ENCODE data around the gene GTF2IRD1.
"Not testable (repeated sequence)": the region's sequence is repeated elsewhere in the genome, so short reads cannot be mapped to it uniquely, and the experiment has no call there.

The GTF2IRD1 gene

GRCh38 chr7:74561898-74562613 lies 108.3 kb downstream of the GTF2IRD1 start:
- peak; percentile 42 for DNase-seq (ENCODE audit: low spot score)

DNA sequence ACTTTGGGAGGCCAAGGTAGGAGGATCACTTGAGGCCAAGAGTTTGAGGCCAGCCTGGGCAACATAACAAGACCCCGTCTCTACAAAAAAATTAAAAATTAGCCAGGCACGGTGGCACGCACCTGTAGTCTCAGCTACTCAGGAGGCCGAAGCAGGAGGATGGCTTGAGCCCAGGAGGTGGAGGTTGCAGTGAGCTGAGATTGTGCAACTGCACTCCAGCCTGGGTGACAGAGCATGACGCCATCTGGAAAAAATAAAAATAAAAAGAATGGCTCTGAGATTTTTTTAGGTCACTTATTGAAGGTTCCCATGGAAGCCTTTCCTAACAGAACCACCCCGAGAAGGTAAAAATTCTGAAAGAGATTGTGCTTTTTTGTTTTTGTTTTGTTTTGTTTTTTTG lies 109.9 kb downstream of the GTF2IRD1 start:
- not testable (repeated sequence) for DNase-seq (ENCODE audit: low spot score)

DNA sequence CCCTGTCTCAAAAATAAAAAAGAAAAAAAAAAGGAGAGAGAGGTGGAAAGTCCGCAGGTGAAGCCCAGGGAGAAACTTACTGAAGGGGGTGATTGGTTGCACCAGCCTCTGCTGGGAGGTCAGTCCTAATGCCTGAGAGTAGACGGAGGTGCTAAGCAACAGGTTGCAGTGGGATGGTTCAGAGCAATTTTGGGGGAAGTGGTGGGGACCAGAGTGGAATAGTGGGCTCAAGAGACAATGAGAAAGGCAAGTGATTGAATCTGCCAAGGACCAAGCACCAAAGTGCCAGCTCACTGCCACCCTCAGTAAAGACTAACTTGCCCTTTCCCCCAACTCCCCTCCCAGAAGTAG lies 113.6 kb downstream of the GTF2IRD1 start:
- no peak for DNase-seq (ENCODE audit: low spot score)

DNA sequence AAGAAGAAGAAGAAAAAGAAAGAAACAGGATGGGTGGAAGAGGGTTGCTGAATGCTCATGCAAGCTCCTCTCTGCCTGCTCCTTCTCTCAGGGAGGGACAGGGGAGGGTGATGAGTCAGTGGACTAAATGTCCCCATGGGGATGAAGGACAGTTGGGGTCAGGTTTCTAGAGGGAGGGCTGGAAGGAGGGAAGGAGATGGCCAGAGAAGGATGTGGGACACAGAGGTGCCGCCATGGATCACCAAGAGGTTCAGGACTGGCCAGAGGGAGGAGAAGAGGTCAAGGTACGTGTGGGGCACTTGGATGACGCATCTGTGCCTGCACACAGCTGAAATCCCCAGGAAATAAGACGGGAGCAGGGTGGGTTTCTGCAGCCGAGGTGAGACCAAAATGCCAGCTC lies 115.0 kb downstream of the GTF2IRD1 start:
- peak; percentile 50 for DNase-seq (ENCODE audit: low spot score)

GRCh38 chr7:74569501-74570075 lies 115.9 kb downstream of the GTF2IRD1 start:
- no peak for DNase-seq (ENCODE audit: low spot score)

- no peak for DNase-seq (ENCODE audit: low spot score)
These were observed 116.9 kb downstream of the GTF2IRD1 start for GRCh38 chr7:74570533-74571156.

DNA sequence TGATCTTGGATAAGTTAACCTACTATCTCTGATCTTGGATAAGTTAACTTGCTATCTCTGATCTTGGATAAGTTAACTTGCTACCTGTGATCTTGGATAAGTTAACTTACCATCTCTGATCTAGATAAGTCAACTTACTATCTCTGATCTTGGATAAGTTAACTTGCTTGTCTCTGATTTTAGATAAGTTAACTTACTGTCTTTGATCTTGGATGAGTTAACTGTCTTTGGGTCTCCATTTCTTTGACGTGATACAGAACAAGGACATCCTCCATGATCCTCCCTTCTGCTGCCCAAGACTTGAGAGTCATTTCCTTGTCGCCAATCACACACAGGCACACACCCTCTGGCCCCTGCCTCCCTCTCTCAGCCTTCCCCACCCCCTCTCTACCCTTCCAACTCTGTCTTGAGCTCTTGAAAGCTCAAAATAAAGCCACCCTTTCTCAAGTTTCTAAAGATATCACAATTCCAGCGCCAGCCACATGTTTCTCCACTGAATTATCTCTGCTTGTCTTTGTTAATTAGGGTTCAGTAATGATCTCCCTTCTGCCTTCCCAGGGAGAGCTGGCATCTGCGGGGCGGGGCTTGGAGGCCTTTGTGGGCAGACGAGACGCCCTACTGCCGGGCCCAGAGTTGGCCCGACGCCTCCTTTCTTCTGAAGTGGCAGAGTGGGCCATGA lies 118.7 kb downstream of the GTF2IRD1 start:
- DNase-seq (ENCODE audit: low spot score) = no peak

GRCh38 chr7:74573512-74573911 lies 119.8 kb downstream of the GTF2IRD1 start:
- DNase-seq (ENCODE audit: low spot score) = no peak

- DNase-seq (ENCODE audit: low spot score) = peak; percentile 84
These were observed 121.5 kb downstream of the GTF2IRD1 start for GRCh38 chr7:74575083-74575784.

DNA sequence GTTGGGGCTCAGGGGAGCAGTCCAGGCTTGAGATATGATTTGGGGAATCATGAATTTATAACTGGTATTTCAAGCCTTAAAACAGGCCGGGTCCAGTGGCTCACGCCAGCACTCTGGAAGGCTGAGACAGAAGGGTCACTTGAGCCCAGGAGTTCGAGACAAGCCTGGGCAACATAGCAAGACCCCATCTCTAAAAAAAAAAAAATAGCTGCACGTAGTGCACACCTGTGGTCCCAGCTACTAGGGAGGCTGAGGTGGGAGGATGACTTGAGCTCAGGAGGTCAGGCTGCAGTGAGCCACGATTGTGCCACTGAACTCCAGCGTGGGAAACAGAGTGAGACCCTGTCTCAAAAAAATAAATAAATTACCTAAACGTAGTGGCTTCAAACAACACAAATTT lies 122.1 kb downstream of the GTF2IRD1 start:
- DNase-seq (ENCODE audit: low spot score) = no peak

GRCh38 chr7:74579800-74580685 lies 126.3 kb downstream of the GTF2IRD1 start:
- DNase-seq (ENCODE audit: low spot score) = peak; percentile 58

GRCh38 chr7:74581916-74582440 lies 128.3 kb downstream of the GTF2IRD1 start:
- DNase-seq (ENCODE audit: low spot score) = peak; percentile 40

DNA sequence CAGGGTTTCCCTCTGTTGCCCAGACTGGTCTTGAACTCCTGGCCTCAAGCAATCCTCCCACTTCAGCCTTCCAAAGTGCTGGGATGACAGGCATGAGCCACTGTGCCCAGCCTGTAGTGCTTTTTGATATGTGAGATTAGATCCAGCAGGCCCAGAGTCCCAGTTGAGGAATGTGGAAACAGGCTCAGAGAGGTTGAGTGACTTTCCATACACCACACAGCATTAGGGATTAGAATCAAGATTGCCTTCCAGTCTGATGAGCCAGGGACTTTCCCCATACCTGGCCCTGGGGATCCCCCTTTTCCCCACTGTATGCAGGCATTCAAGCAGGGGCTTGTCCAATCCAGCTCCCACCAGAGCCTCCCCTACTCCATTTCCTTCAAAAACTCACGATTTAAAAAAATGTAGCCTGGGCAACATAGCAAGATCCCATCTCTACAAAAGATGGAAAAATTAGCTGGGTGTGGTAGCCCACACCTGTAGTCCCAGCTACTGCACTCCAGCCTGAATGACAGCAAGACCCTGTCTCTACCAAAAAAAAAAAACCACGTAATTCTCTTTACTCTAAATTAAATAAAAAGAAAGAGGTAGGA lies 128.8 kb downstream of the GTF2IRD1 start:
- no peak for DNase-seq (ENCODE audit: low spot score)

DNA sequence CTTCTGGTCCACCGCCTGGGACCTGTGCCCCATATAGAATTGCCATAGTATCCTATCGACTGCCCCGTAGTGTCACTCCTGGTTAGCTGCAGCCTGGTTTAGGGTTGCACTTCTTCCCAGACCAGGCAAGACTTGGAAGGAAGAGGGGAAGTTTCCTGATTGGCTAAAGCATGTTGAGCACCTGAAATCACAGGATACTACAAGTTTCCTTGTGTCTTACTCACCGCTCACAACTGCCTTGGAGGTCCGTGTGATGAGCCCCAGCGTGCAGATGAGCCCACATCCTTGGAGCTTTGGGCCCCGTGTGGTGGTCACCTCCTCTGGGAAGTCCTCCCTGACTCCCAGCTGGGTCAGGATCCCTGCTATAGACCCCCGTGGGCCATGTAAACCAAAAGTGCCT lies 129.9 kb downstream of the GTF2IRD1 start:
- no peak for DNase-seq (ENCODE audit: low spot score)

GRCh38 chr7:74584160-74584954 lies 130.7 kb downstream of the GTF2IRD1 start:
- no peak for DNase-seq (ENCODE audit: low spot score)

GRCh38 chr7:74585844-74586243 lies 132.1 kb downstream of the GTF2IRD1 start:
- DNase-seq (ENCODE audit: low spot score) = no peak

DNA sequence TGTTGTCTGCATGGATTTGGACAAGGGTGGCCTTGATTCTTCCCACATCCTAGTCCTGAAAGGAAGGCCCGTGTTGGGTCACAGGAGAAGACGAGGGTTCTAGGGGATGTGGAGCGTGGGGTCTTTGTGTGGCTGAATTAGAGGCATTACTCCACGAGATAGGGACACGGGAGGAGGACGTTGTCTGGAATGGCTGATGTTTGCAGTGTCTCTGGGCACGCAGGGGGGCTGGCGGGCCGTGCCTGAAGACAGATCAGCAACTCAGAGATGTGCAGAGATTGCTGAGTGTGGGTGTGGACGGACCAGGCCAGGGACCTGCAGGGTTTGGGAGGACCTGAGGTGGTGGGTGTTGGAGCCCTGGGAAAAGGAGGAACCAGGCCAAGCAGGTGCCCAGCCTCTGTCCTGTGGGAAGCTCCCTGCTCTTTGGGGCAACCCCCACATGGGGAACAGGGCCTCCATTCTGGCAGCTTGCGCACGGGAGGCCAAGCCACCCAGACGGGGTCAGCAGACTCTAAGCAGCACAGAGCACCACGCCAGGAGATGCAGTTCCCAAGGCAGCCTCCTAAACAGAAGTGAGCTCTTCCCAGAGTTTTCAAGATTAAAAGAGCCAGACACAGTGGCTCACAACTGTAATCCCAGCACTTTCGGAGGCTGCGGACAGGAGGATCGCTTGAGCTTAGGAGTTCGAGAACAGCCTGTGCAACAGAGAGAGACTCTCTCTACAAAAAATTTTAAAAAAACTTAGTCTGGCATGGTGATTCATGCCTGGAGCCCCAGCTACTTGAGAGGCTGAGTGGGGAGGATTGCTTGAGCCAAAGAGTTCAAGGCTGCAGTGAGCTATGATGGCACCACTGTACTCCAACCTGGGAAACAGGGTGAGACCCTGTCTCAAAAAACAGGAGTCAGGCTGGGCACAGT lies 132.8 kb downstream of the GTF2IRD1 start:
- peak; percentile 59 for DNase-seq (ENCODE audit: low spot score)

GRCh38 chr7:74587435-74588126 lies 133.9 kb downstream of the GTF2IRD1 start:
- DNase-seq (ENCODE audit: low spot score) = peak; percentile 99
